ENCODE data around the gene MED13.
"Not testable (repeated sequence)": the region's sequence is repeated elsewhere in the genome, so short reads cannot be mapped to it uniquely, and the experiment has no call there.

DNA sequence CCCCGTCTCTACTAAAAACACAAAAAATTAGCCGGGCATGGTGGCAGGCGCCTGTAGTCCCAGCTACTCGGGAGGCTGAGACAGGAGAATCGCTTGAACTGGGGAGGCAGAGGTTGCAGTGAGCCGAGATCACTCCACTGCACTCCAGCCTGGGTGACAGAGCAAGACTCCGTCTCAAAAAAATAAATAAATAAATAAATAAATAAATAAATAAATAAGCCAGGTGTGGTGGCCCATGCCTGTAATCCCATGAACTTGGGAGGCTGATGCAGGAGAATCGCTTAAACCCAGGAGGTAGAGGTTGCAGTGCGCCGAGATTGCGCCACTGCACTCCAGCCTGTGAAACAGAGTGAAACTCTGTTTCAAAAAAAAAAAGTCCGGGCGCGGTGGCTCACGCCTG lies 149.9 kb downstream of the MED13 start:
- not testable (repeated sequence) for TF ChIP-seq POLR2AphosphoS5, POLR2A (IDR thresholded peaks at IDR 0.05; ENCODE audit: low read depth, low read length)

All from GM12892 (cell line).